HEK293 (cell line): ENCODE measurements around the gene SEMA4D.

Experiments used
- CTCF ChIA-PET: fragments of 350-600 bp; formaldehyde crosslinking; extraction: SDS; loops from one replicate; lab custom pipeline; 2021; ENCODE audit warnings: antibody characterized with exemption; lab: Yijun Ruan, JAX
- POLR2A ChIA-PET: fragments of 300-600 bp; formaldehyde crosslinking; extraction: SDS; loops from one replicate; lab custom pipeline; 2020; ENCODE audit warnings: antibody characterized with exemption, inconsistent platforms; lab: Yijun Ruan, JAX
- H3K27ac ChIP-seq: fragments of 200-500 bp; sonication (Bioruptor generic); 2 replicates; pipeline ENCODE4 v1.5.1; 2014; ENCODE audit warnings: low read depth, low read length, control low read depth, inconsistent platforms; ENCODE audit errors: extremely low read depth
- H3K36me3 ChIP-seq, 2 experiments: fragments of 200-500 bp in 1 of 2; sonication (Bioruptor generic) in 1 of 2; 1 replicate in 1 of 2; 2 replicates in 1 of 2; pipeline ENCODE4 v1.5.1; 2014 to 2017; ENCODE audit warnings: inconsistent platforms in 2 of 2, low read length in 2 of 2; ENCODE audit not compliant: control insufficient read depth in 2 of 2, insufficient read depth in 1 of 2
- H3K4me1 ChIP-seq: fragments of 200-500 bp; sonication (Bioruptor generic); 2 replicates; pipeline ENCODE4 v1.5.1; 2014; ENCODE audit warnings: mild to moderate bottlenecking, low read length, inconsistent platforms; ENCODE audit not compliant: control insufficient read depth, insufficient read depth
- H3K4me3 ChIP-seq: 2 replicates; pipeline ENCODE4 v1.5.1; 2011; ENCODE audit warnings: low read depth, mild to moderate bottlenecking, control low read depth, low read length, moderate library complexity
- H3K9me3 ChIP-seq: fragments of 200-500 bp; sonication (Bioruptor generic); 2 replicates; pipeline ENCODE4 v1.5.1; 2014; ENCODE audit warnings: low read depth, low read length, inconsistent platforms; ENCODE audit not compliant: control insufficient read depth, insufficient read depth
- KLF16 ChIP-seq: fragments of 450-650 bp; formaldehyde crosslinking; IDR thresholded peaks from 2 replicates; pipeline ENCODE4 v1.5.1; 2017; ENCODE audit warnings: missing biosample characterization, missing genetic modification characterization
- ZBTB17 ChIP-seq: fragments of 450-650 bp; formaldehyde crosslinking; IDR thresholded peaks from 2 replicates; pipeline ENCODE4 v1.5.1; 2016; ENCODE audit warnings: missing biosample characterization, missing genetic modification characterization
- ZBTB8A ChIP-seq: fragments of 450-650 bp; formaldehyde crosslinking; IDR thresholded peaks from 2 replicates; pipeline ENCODE4 v1.5.1; 2016; ENCODE audit warnings: missing biosample characterization, missing genetic modification characterization
- ZFHX2 ChIP-seq: fragments of 450-650 bp; formaldehyde crosslinking; conservative IDR thresholded peaks from 2 replicates; pipeline ENCODE4 v1.5.1; 2016; ENCODE audit warnings: missing biosample characterization, missing genetic modification characterization
- ZFP69B ChIP-seq: fragments of 450-650 bp; formaldehyde crosslinking; IDR thresholded peaks from 2 replicates; pipeline ENCODE4 v1.5.1; 2016; ENCODE audit warnings: missing biosample characterization, missing genetic modification characterization
- ZNF311 ChIP-seq: fragments of 450-650 bp; formaldehyde crosslinking; IDR thresholded peaks from 2 replicates; pipeline ENCODE4 v1.5.1; 2017; ENCODE audit warnings: missing biosample characterization, missing genetic modification characterization, borderline replicate concordance
- ZNF394 ChIP-seq: fragments of 450-650 bp; formaldehyde crosslinking; IDR thresholded peaks from 2 replicates; pipeline ENCODE4 v1.5.1; 2016; ENCODE audit warnings: missing biosample characterization, missing genetic modification characterization, mild to moderate bottlenecking, moderate library complexity, borderline replicate concordance
- ZNF624 ChIP-seq: fragments of 450-650 bp; formaldehyde crosslinking; IDR thresholded peaks from 2 replicates; pipeline ENCODE4 v1.5.1; 2017; ENCODE audit warnings: missing biosample characterization, missing genetic modification characterization
- ZNF660 ChIP-seq: fragments of 450-650 bp; IDR thresholded peaks from 2 replicates; pipeline ENCODE4 v1.5.1; 2018; ENCODE audit warnings: missing biosample characterization, mild to moderate bottlenecking, missing genetic modification characterization
- ZNF664 ChIP-seq: fragments of 450-650 bp; formaldehyde crosslinking; IDR thresholded peaks from 2 replicates; pipeline ENCODE4 v1.5.1; 2016; ENCODE audit warnings: missing biosample characterization, missing genetic modification characterization
- ZNF785 ChIP-seq: fragments of 450-650 bp; formaldehyde crosslinking; IDR thresholded peaks from 2 replicates; pipeline ENCODE4 v1.5.1; 2016; ENCODE audit warnings: missing biosample characterization, missing genetic modification characterization
- TF ChIP-seq, protein P1 (sequence below): fragments of 450-650 bp; formaldehyde crosslinking; IDR thresholded peaks from 2 replicates; pipeline ENCODE4 v1.5.1; 2016; ENCODE audit warnings: missing biosample characterization, missing genetic modification characterization, borderline replicate concordance
- TF ChIP-seq, protein P2 (sequence below): fragments of 450-650 bp; formaldehyde crosslinking; IDR thresholded peaks from 2 replicates; pipeline ENCODE4 v1.5.1; 2016; ENCODE audit warnings: missing biosample characterization, missing genetic modification characterization
- TF ChIP-seq, protein P3 (sequence below): fragments of 450-650 bp; formaldehyde crosslinking; IDR thresholded peaks from 2 replicates; pipeline ENCODE4 v1.5.1; 2017; ENCODE audit warnings: missing biosample characterization, missing genetic modification characterization

Gene SEMA4D

DNA sequence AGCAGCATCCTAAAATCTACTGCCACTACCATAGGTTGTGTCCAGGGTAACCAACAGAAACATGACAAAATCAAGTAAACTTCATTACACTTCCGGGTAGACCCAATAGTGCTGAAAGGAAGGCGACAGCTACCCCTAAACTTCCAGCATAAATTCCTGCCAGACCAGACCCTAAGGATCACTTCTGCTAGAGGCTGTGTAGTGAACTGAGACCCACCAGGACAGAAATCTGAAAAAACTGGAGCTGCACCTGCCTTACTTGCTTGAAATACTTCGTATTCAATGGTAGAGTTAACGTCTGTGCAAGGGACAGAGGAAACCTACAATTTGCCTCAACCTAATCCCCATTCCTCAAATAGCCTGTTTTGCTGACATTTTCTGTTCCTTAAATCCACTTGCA is 180.6 kb downstream of the SEMA4D start:
- H3K4me1 ChIP-seq, result no peaks in the 10 kb centered on the region
- no peak overlapping the region for H3K4me3 ChIP-seq
- ChIA-PET CTCF (no interaction called here), POLR2A (no interaction called here)
- H3K27ac ChIP-seq, result peak overlapping the region; percentile 91
- H3K36me3 ChIP-seq, result peaks cover 11 to 65% of the 10 kb centered on the region in 2 experiments
- no peak for TF ChIP-seq ZNF785 (tag by site-specific recombination)
- TF ChIP-seq, protein P1, sequence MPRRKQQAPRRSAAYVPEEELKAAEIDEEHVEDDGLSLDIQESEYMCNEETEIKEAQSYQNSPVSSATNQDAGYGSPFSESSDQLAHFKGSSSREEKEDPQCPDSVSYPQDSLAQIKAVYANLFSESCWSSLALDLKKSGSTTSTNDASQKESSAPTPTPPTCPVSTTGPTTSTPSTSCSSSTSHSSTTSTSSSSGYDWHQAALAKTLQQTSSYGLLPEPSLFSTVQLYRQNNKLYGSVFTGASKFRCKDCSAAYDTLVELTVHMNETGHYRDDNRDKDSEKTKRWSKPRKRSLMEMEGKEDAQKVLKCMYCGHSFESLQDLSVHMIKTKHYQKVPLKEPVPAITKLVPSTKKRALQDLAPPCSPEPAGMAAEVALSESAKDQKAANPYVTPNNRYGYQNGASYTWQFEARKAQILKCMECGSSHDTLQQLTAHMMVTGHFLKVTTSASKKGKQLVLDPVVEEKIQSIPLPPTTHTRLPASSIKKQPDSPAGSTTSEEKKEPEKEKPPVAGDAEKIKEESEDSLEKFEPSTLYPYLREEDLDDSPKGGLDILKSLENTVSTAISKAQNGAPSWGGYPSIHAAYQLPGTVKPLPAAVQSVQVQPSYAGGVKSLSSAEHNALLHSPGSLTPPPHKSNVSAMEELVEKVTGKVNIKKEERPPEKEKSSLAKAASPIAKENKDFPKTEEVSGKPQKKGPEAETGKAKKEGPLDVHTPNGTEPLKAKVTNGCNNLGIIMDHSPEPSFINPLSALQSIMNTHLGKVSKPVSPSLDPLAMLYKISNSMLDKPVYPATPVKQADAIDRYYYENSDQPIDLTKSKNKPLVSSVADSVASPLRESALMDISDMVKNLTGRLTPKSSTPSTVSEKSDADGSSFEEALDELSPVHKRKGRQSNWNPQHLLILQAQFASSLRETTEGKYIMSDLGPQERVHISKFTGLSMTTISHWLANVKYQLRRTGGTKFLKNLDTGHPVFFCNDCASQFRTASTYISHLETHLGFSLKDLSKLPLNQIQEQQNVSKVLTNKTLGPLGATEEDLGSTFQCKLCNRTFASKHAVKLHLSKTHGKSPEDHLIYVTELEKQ (tag by site-specific recombination), result no peak
- TF ChIP-seq, protein P2, sequence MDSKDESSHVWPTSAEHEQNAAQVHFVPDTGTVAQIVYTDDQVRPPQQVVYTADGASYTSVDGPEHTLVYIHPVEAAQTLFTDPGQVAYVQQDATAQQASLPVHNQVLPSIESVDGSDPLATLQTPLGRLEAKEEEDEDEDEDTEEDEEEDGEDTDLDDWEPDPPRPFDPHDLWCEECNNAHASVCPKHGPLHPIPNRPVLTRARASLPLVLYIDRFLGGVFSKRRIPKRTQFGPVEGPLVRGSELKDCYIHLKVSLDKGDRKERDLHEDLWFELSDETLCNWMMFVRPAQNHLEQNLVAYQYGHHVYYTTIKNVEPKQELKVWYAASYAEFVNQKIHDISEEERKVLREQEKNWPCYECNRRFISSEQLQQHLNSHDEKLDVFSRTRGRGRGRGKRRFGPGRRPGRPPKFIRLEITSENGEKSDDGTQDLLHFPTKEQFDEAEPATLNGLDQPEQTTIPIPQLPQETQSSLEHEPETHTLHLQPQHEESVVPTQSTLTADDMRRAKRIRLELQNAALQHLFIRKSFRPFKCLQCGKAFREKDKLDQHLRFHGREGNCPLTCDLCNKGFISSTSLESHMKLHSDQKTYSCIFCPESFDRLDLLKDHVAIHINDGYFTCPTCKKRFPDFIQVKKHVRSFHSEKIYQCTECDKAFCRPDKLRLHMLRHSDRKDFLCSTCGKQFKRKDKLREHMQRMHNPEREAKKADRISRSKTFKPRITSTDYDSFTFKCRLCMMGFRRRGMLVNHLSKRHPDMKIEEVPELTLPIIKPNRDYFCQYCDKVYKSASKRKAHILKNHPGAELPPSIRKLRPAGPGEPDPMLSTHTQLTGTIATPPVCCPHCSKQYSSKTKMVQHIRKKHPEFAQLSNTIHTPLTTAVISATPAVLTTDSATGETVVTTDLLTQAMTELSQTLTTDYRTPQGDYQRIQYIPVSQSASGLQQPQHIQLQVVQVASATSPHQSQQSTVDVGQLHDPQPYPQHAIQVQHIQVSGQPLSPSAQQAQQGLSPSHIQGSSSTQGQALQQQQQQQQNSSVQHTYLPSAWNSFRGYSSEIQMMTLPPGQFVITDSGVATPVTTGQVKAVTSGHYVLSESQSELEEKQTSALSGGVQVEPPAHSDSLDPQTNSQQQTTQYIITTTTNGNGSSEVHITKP (tag by site-specific recombination), result 0 out of 2 replicates have a peak, but pooled peaks have one; percentile 19
- TF ChIP-seq ZBTB17, result peak; percentile 41; the same call in 1 of the 2 replicates
- no peak for TF ChIP-seq KLF16 (tag by site-specific recombination)
- no peak for TF ChIP-seq ZFP69B
- TF ChIP-seq ZNF311, result no peak
- H3K9me3 ChIP-seq, result no peaks in the 10 kb centered on the region

DNA sequence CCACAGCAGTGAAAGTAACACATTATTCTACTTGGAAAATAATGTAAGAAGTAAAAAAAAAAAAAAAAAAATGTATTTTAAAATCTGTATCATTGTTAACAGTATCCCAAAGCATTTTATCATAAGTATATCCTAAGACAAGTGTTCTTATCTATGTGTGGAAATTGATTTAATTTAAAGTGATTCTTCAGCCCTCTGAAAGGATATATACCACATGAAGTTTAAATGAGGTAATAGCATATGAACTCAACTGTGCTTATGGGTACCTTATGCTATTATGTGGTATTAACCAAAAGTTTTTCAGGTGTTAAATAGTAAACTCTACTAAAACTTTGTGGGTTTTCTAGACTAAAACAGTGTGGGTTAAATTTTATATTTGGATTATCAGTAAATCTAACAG is 182.4 kb downstream of the SEMA4D start:
- ChIA-PET CTCF (no interaction called here), POLR2A (no interaction called here)
- Histone ChIP-seq H3K4me3 (no peak overlapping the region), H3K36me3 (peaks cover 11 to 60% of the 10 kb centered on the region in 2 experiments; a peak in 2 of 3 replicates), H3K27ac (no peak overlapping the region), H3K4me1 (no peaks in the 10 kb centered on the region), H3K9me3 (no peaks in the 10 kb centered on the region)
- TF ChIP-seq ZNF394 (tag by site-specific recombination) (no peak), ZNF664 (peak; percentile 96), ZNF660 (tag by site-specific recombination) (no peak), ZBTB8A (tag by site-specific recombination) (peak; percentile 96), ZFHX2 (tag by site-specific recombination) (no peak), ZNF624 (tag by site-specific recombination) (no peak)
- TF ChIP-seq, protein P3, sequence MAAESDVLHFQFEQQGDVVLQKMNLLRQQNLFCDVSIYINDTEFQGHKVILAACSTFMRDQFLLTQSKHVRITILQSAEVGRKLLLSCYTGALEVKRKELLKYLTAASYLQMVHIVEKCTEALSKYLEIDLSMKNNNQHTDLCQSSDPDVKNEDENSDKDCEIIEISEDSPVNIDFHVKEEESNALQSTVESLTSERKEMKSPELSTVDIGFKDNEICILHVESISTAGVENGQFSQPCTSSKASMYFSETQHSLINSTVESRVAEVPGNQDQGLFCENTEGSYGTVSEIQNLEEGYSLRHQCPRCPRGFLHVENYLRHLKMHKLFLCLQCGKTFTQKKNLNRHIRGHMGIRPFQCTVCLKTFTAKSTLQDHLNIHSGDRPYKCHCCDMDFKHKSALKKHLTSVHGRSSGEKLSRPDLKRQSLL (tag by site-specific recombination), result no peak
